ENCODE results near the gene SNAP25.

The SNAP25 gene

GRCh38 chr20:10177326-10177725 is 41.3 kb upstream of the SNAP25 start:
- no peak for DNase-seq (ENCODE audit: low read depth)
- H3K4me3 ChIP-seq (ENCODE audit: low read depth, low read length): no peak overlapping the region
- no peak for TF ChIP-seq CTCF (IDR thresholded peaks at IDR 0.05; ENCODE audit: low read depth, low read length, missing control alignments)

- H3K4me3 ChIP-seq (ENCODE audit: low read depth, low read length): no peak overlapping the region
- no peak for DNase-seq (ENCODE audit: low read depth)
- TF ChIP-seq CTCF (IDR thresholded peaks at IDR 0.05; ENCODE audit: low read depth, low read length, missing control alignments): no peak
Observed at GRCh38 chr20:10178091-10178490, 40.5 kb upstream of the SNAP25 start.

GRCh38 chr20:10178727-10179313 is 39.8 kb upstream of the SNAP25 start:
- H3K4me3 ChIP-seq (ENCODE audit: low read depth, low read length): no peak overlapping the region
- TF ChIP-seq CTCF (IDR thresholded peaks at IDR 0.05; ENCODE audit: low read depth, low read length, missing control alignments): no peak
- no peak for DNase-seq (ENCODE audit: low read depth)

GRCh38 chr20:10179574-10180298 is 38.9 kb upstream of the SNAP25 start:
- peak; percentile 38 for TF ChIP-seq CTCF (IDR thresholded peaks at IDR 0.05; ENCODE audit: low read depth, low read length, missing control alignments)
- no peak for DNase-seq (ENCODE audit: low read depth)

GRCh38 chr20:10180651-10181235 is 37.9 kb upstream of the SNAP25 start:
- no peak for DNase-seq (ENCODE audit: low read depth)
- no peak for TF ChIP-seq CTCF (IDR thresholded peaks at IDR 0.05; ENCODE audit: low read depth, low read length, missing control alignments)
- H3K4me3 ChIP-seq (ENCODE audit: low read depth, low read length): no peak overlapping the region

More at GRCh38 chr20:10179574-10180298, 38.9 kb upstream of the SNAP25 start:
- H3K4me3 ChIP-seq (ENCODE audit: low read depth, low read length): no peak overlapping the region

GRCh38 chr20:10185741-10186558 is 32.7 kb upstream of the SNAP25 start:
- no peak overlapping the region for H3K4me3 ChIP-seq (ENCODE audit: low read depth, low read length)
- DNase-seq (ENCODE audit: low read depth): no peak

More at GRCh38 chr20:10185741-10186558, 32.7 kb upstream of the SNAP25 start:
- TF ChIP-seq CTCF (IDR thresholded peaks at IDR 0.05; ENCODE audit: low read depth, low read length, missing control alignments): no peak

Data from GM12864 (cell line).